HL-60 (cell line): ENCODE measurements around the gene DNAAF9.

ENCODE experiments used
- CTCF ChIP-seq: IDR thresholded peaks from one replicate; pipeline ENCODE4 v1.5.1; 2011; ENCODE audit warnings: low read length, control low read depth, inconsistent platforms; ENCODE audit not compliant: insufficient read depth
- GABPA ChIP-seq: IDR thresholded peaks from 2 replicates; pipeline ENCODE4 v1.6.1; 2012; ENCODE audit warnings: low read depth
- POLR2AphosphoS5 ChIP-seq: IDR thresholded peaks from 2 replicates; pipeline ENCODE4 v1.6.1; 2012; ENCODE audit warnings: low read depth
- REST ChIP-seq: IDR thresholded peaks from 2 replicates; pipeline ENCODE4 v1.6.1; 2012; ENCODE audit warnings: low read depth; ENCODE audit not compliant: insufficient replicate concordance
- SPI1 ChIP-seq: IDR thresholded peaks from 2 replicates; pipeline ENCODE4 v1.6.1; 2012; ENCODE audit warnings: low read depth, mild to moderate bottlenecking, borderline replicate concordance

- TF ChIP-seq POLR2AphosphoS5 (no peak), CTCF (no peak), GABPA (no peak), SPI1 (no peak), REST (no peak)
Observed at GRCh38 chr20:3358676-3359340, 48.7 kb downstream of the DNAAF9 start.
